DOHH2 (cell line): ENCODE measurements around the gene MMP2.

ENCODE experiments used
- H3F3A ChIP-seq: fragments of 200-600 bp; sonication (generic), shearing (Covaris generic); 2 replicates; pipeline ENCODE4 v1.6.0; 2016; ENCODE audit warnings: antibody characterized with exemption, mild to moderate bottlenecking; ENCODE audit not compliant: control insufficient read depth, insufficient read depth
- H3K27ac ChIP-seq: fragments of 200-600 bp; sonication (generic); 2 replicates; pipeline ENCODE4 v1.5.1; 2014; ENCODE audit warnings: low read depth, mild to moderate bottlenecking, low read length, moderate library complexity
- H3K27me3 ChIP-seq: fragments of 200-600 bp; sonication (generic); 2 replicates; pipeline ENCODE4 v1.6.1; 2014; ENCODE audit warnings: mild to moderate bottlenecking, low read length, mixed read lengths; ENCODE audit not compliant: control insufficient read depth
- H3K36me3 ChIP-seq: fragments of 200-600 bp; sonication (generic); 2 replicates; pipeline ENCODE4 v1.6.1; 2014; ENCODE audit warnings: mild to moderate bottlenecking, low read length, moderate library complexity, mixed read lengths; ENCODE audit not compliant: control insufficient read depth
- H3K4me1 ChIP-seq: fragments of 200-600 bp; sonication (generic); 2 replicates; pipeline ENCODE4 v1.6.1; 2014; ENCODE audit warnings: mild to moderate bottlenecking, low read length, mixed read lengths; ENCODE audit not compliant: control insufficient read depth
- H3K4me2 ChIP-seq: fragments of 200-600 bp; sonication (generic); 2 replicates; pipeline ENCODE4 v1.6.0; 2014; ENCODE audit warnings: mild to moderate bottlenecking, low read length, moderate library complexity
- H3K4me3 ChIP-seq: fragments of 200-600 bp; sonication (generic); 2 replicates; pipeline ENCODE4 v1.5.1; 2014; ENCODE audit warnings: mild to moderate bottlenecking, low read length, mixed read lengths
- H3K79me2 ChIP-seq: fragments of 200-600 bp; sonication (generic); 2 replicates; pipeline ENCODE4 v1.6.1; 2014; ENCODE audit warnings: mild to moderate bottlenecking, low read length, mixed read lengths; ENCODE audit not compliant: control insufficient read depth
- H3K9me2 ChIP-seq: fragments of 200-600 bp; sonication (generic); replicated peaks from 2 replicates; pipeline ENCODE4 v1.6.1; 2014; ENCODE audit warnings: mild to moderate bottlenecking, low read length, mixed read lengths; ENCODE audit not compliant: control insufficient read depth
- H3K9me3 ChIP-seq: fragments of 200-600 bp; sonication (generic); 2 replicates; pipeline ENCODE4 v1.6.1; 2014; ENCODE audit warnings: antibody characterized with exemption, low read length, mixed read lengths; ENCODE audit not compliant: control insufficient read depth, insufficient read depth
- H4K20me1 ChIP-seq: fragments of 200-600 bp; sonication (generic); 2 replicates; pipeline ENCODE4 v1.6.0; 2014; ENCODE audit warnings: low read depth, mild to moderate bottlenecking, antibody characterized with exemption, low read length, moderate library complexity; ENCODE audit not compliant: control insufficient read depth, insufficient read depth
- EZH2phosphoT487 ChIP-seq: fragments of 200-600 bp; sonication (generic); IDR thresholded peaks from 2 replicates; pipeline ENCODE4 v1.6.1; 2017; ENCODE audit warnings: borderline replicate concordance, mild to moderate bottlenecking, antibody characterized with exemption, low read length, moderate library complexity, mixed read lengths
- TF ChIP-seq, protein P1 (sequence below): fragments of 200-600 bp; sonication (generic); IDR thresholded peaks from one replicate; pipeline ENCODE4 v1.5.1; 2014; ENCODE audit warnings: antibody characterized with exemption, mild to moderate bottlenecking, low read depth, low read length; ENCODE audit not compliant: poor library complexity, severe bottlenecking

MMP2 gene

GRCh38 chr16:55529018-55529417 is 50.0 kb downstream of the MMP2 start:
- Histone ChIP-seq H3K9me2 (no peaks in the 10 kb centered on the region), H3K27me3 (no peaks in the 10 kb centered on the region), H3K79me2 (no peaks in the 10 kb centered on the region), H3K4me3 (no peak overlapping the region), H4K20me1 (no peaks in the 10 kb centered on the region), H3K36me3 (no peaks in the 10 kb centered on the region), H3K4me2 (no peak overlapping the region), H3K4me1 (no peaks in the 10 kb centered on the region), H3K27ac (no peak overlapping the region), H3F3A (no peaks in the 10 kb centered on the region), H3K9me3 (no peaks in the 10 kb centered on the region)
- no peak for TF ChIP-seq EZH2phosphoT487
- TF ChIP-seq, protein P1, sequence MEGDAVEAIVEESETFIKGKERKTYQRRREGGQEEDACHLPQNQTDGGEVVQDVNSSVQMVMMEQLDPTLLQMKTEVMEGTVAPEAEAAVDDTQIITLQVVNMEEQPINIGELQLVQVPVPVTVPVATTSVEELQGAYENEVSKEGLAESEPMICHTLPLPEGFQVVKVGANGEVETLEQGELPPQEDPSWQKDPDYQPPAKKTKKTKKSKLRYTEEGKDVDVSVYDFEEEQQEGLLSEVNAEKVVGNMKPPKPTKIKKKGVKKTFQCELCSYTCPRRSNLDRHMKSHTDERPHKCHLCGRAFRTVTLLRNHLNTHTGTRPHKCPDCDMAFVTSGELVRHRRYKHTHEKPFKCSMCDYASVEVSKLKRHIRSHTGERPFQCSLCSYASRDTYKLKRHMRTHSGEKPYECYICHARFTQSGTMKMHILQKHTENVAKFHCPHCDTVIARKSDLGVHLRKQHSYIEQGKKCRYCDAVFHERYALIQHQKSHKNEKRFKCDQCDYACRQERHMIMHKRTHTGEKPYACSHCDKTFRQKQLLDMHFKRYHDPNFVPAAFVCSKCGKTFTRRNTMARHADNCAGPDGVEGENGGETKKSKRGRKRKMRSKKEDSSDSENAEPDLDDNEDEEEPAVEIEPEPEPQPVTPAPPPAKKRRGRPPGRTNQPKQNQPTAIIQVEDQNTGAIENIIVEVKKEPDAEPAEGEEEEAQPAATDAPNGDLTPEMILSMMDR = no peak

DNA sequence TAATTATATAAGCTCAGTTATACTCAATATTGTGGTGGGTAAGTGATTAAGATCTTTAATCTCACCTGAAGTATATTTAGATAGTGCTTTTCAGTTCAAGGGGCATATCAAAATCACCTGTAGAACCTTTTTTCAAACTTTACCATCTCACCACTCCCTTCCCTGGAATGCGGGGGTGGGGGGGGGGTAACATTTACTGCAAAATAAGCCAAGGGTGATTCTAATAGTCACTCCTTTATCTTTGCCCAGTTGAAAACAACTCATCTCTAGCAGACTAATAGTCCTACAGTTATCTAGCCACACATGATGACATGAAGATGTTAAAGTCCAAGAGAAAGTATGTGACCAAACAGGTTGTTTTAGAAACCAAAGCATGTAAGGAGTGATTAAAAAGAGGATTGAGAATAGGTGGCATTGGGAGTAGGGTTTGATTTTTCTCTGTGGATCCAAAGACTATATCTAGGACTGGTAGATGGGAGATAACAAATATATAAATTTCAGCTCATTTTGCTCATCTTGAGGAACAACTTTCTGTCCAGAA is 51.4 kb downstream of the MMP2 start:
- Histone ChIP-seq H3K4me3 (no peak overlapping the region), H3K9me3 (no peaks in the 10 kb centered on the region), H4K20me1 (no peaks in the 10 kb centered on the region), H3K36me3 (no peaks in the 10 kb centered on the region), H3K9me2 (no peaks in the 10 kb centered on the region), H3K27ac (no peak overlapping the region), H3K4me1 (no peaks in the 10 kb centered on the region), H3K4me2 (no peak overlapping the region), H3K79me2 (no peaks in the 10 kb centered on the region), H3F3A (no peaks in the 10 kb centered on the region), H3K27me3 (no peaks in the 10 kb centered on the region)
- TF ChIP-seq, protein P1 = no peak
- TF ChIP-seq EZH2phosphoT487 = no peak

- H4K20me1 ChIP-seq = no peaks in the 10 kb centered on the region
- no peaks in the 10 kb centered on the region for H3K4me1 ChIP-seq
- no peaks in the 10 kb centered on the region for H3K9me3 ChIP-seq
- TF ChIP-seq, protein P1 = no peak
- no peak for TF ChIP-seq EZH2phosphoT487
- no peaks in the 10 kb centered on the region for H3K36me3 ChIP-seq
- H3K27me3 ChIP-seq = no peaks in the 10 kb centered on the region
- H3K9me2 ChIP-seq = no peaks in the 10 kb centered on the region
- H3K4me2 ChIP-seq = no peak overlapping the region
- no peaks in the 10 kb centered on the region for H3K79me2 ChIP-seq
- H3K4me3 ChIP-seq = no peak overlapping the region
- H3K27ac ChIP-seq = no peak overlapping the region
- no peaks in the 10 kb centered on the region for H3F3A ChIP-seq
Measured at GRCh38 chr16:55532227-55532626, 53.2 kb downstream of the MMP2 start.

GRCh38 chr16:55534756-55535155 is 55.8 kb downstream of the MMP2 start:
- no peaks in the 10 kb centered on the region for H3K4me1 ChIP-seq
- H3K9me3 ChIP-seq = no peaks in the 10 kb centered on the region
- no peak overlapping the region for H3K4me2 ChIP-seq
- H3K4me3 ChIP-seq = no peak overlapping the region
- TF ChIP-seq, protein P1 = no peak
- TF ChIP-seq EZH2phosphoT487 = no peak
- no peak overlapping the region for H3K27ac ChIP-seq
- H3K27me3 ChIP-seq = no peaks in the 10 kb centered on the region
- no peaks in the 10 kb centered on the region for H3K79me2 ChIP-seq
- H3K9me2 ChIP-seq = no peaks in the 10 kb centered on the region
- H3K36me3 ChIP-seq = no peaks in the 10 kb centered on the region
- no peaks in the 10 kb centered on the region for H4K20me1 ChIP-seq
- no peaks in the 10 kb centered on the region for H3F3A ChIP-seq
